HepG2 (cell line): ENCODE data around the gene ADGRL1. TPM values are rescaled to one million over a fixed set of nuclear protein-coding genes. Genes with fewer than 3 reads are reported as not detected.

Source experiments
- ETV5 ChIP-seq: IDR thresholded peaks from 2 replicates; pipeline ENCODE4 v1.6.1; 2018; ENCODE audit warnings: missing biosample characterization, missing genetic modification reagents, inconsistent platforms, borderline replicate concordance
- HNRNPK ChIP-seq: fragments of 200-400 bp; formaldehyde crosslinking; IDR thresholded peaks from 2 replicates; pipeline ENCODE4 v1.6.1; 2018; ENCODE audit warnings: low read length, low read depth, moderate library complexity, mild to moderate bottlenecking; ENCODE audit not compliant: poor library complexity, severe bottlenecking
- KLF6 ChIP-seq: IDR thresholded peaks from 2 replicates; pipeline ENCODE4 v1.8.0; 2016; ENCODE audit warnings: missing biosample characterization, missing genetic modification reagents
- MXD4 ChIP-seq: IDR thresholded peaks from 2 replicates; pipeline ENCODE4 v1.6.1; 2016; ENCODE audit warnings: mild to moderate bottlenecking, missing biosample characterization, missing genetic modification reagents
- NFE2 ChIP-seq: sonication (generic); formaldehyde crosslinking; IDR thresholded peaks from 2 replicates; pipeline ENCODE4 v1.4.0; 2020; ENCODE audit warnings: missing genetic modification reagents
- SSRP1 ChIP-seq: IDR thresholded peaks from 2 replicates; pipeline ENCODE4 v1.6.1; 2016; ENCODE audit warnings: control low read depth
- TOE1 ChIP-seq: sonication (generic); formaldehyde crosslinking; IDR thresholded peaks from 2 replicates; pipeline ENCODE4 v1.4.0; 2020; ENCODE audit warnings: mild to moderate bottlenecking, missing genetic modification reagents
- ZNF501 ChIP-seq: sonication (generic); formaldehyde crosslinking; IDR thresholded peaks from 2 replicates; pipeline ENCODE4 v1.5.1; 2020; ENCODE audit warnings: mild to moderate bottlenecking, moderate library complexity, missing genetic modification reagents
- polyA plus RNA-seq, 8 experiments: library from polyadenylated mRNA; depleted of rRNA in 3 of 8; stranded (reverse) in 7 of 8; unstranded in 1 of 8; fragments of >200 nt; fragmentation: Illumina TruSeq in 4 of 8; extraction: Trizol in 4 of 8; gene quantifications; 2 replicates each; pipeline versions ENCODE4 v1.2.1 to v1.2.3, GENCODE V29; 2011 to 2016; ENCODE audit warnings: low read depth in 4 of 8, missing spikeins in 1 of 8, mixed read lengths in 1 of 8; ENCODE audit not compliant: insufficient read depth in 1 of 8
- total RNA-seq, 5 experiments: library from RNA; depleted of rRNA; stranded (reverse); fragments of >200 nt; fragmentation: Illumina TruSeq; extraction: Trizol; gene quantifications; 2 replicates each; pipeline ENCODE4 v1.2.3, GENCODE V29; 2016; ENCODE audit warnings: low read depth in 1 of 5
- TF ChIP-seq, protein P1 (sequence below): sonication (generic); formaldehyde crosslinking; IDR thresholded peaks from 2 replicates; pipeline ENCODE4 v1.8.0; 2022; ENCODE audit warnings: mild to moderate bottlenecking, missing genetic modification reagents; ENCODE audit not compliant: insufficient replicate concordance
- TF ChIP-seq, protein P2 (sequence below): sonication (generic); formaldehyde crosslinking; IDR thresholded peaks from 2 replicates; pipeline ENCODE4 v1.5.1; 2020; ENCODE audit warnings: mild to moderate bottlenecking, missing genetic modification reagents, borderline replicate concordance
- TF ChIP-seq, protein P3 (sequence below): sonication (generic); formaldehyde crosslinking; IDR thresholded peaks from 2 replicates; pipeline ENCODE4 v1.5.0; 2020; ENCODE audit warnings: mild to moderate bottlenecking, missing genetic modification reagents, borderline replicate concordance
- TF ChIP-seq, protein P4 (sequence below): IDR thresholded peaks from 2 replicates; pipeline ENCODE4 v1.6.1; 2016; ENCODE audit warnings: mild to moderate bottlenecking
- TF ChIP-seq, protein P5 (sequence below): sonication (generic); formaldehyde crosslinking; IDR thresholded peaks from 2 replicates; pipeline ENCODE4 v1.8.0; 2022; ENCODE audit warnings: mild to moderate bottlenecking, missing genetic modification reagents
- TF ChIP-seq, protein P6 (sequence below): IDR thresholded peaks from 2 replicates; pipeline ENCODE4 v1.6.1; 2016; ENCODE audit warnings: mild to moderate bottlenecking, missing biosample characterization, missing genetic modification reagents

Gene ADGRL1
- total and polyA plus RNA-seq, 2 of the 13 experiments (the other 11 are each of a cell fraction or from before 2014, with no cell fraction given) = 0.49 to 1.7 TPM

DNA sequence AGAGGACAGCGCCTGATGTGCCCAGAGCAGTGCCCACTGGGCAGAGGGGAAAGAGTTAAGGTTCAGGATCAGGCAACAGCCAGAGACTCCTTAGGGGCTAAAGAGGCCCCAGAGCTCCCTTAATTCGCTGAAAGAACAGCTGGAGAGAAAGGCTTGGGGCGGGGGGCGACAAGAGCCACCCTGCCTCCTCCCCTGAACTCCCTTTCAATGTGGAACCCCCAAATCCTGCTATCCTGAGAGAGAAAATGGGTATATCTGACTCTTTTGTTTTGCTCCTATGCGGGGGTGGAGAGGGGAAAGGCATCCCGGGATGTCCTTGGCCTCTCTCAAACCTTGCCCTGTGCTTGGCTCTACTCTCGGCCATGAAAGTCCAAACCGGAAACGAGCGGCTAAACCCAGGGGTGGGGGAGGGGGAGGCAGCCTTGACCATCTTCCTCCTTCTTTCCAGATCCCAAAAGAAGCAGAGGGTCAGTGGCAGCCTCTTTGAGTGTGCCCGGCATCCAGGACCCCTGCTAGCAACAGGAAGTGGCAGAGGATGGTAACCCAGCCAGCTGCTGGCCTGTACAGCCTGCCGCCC is 93.1 kb downstream of the ADGRL1 start (continued):
- TF ChIP-seq, protein P1, sequence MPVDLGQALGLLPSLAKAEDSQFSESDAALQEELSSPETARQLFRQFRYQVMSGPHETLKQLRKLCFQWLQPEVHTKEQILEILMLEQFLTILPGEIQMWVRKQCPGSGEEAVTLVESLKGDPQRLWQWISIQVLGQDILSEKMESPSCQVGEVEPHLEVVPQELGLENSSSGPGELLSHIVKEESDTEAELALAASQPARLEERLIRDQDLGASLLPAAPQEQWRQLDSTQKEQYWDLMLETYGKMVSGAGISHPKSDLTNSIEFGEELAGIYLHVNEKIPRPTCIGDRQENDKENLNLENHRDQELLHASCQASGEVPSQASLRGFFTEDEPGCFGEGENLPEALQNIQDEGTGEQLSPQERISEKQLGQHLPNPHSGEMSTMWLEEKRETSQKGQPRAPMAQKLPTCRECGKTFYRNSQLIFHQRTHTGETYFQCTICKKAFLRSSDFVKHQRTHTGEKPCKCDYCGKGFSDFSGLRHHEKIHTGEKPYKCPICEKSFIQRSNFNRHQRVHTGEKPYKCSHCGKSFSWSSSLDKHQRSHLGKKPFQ = no peak
- TF ChIP-seq NFE2 (CRISPR knock-in tag) (no peak), SSRP1 (no peak), TOE1 (CRISPR knock-in tag) (no peak), ETV5 (CRISPR knock-in tag) (peak; percentile 86), MXD4 (CRISPR knock-in tag) (no peak), ZNF501 (CRISPR knock-in tag) (0 out of 2 replicates have a peak, but pooled peaks have one; percentile 13), KLF6 (CRISPR knock-in tag) (no peak), HNRNPK (no peak)
- TF ChIP-seq, protein P2, sequence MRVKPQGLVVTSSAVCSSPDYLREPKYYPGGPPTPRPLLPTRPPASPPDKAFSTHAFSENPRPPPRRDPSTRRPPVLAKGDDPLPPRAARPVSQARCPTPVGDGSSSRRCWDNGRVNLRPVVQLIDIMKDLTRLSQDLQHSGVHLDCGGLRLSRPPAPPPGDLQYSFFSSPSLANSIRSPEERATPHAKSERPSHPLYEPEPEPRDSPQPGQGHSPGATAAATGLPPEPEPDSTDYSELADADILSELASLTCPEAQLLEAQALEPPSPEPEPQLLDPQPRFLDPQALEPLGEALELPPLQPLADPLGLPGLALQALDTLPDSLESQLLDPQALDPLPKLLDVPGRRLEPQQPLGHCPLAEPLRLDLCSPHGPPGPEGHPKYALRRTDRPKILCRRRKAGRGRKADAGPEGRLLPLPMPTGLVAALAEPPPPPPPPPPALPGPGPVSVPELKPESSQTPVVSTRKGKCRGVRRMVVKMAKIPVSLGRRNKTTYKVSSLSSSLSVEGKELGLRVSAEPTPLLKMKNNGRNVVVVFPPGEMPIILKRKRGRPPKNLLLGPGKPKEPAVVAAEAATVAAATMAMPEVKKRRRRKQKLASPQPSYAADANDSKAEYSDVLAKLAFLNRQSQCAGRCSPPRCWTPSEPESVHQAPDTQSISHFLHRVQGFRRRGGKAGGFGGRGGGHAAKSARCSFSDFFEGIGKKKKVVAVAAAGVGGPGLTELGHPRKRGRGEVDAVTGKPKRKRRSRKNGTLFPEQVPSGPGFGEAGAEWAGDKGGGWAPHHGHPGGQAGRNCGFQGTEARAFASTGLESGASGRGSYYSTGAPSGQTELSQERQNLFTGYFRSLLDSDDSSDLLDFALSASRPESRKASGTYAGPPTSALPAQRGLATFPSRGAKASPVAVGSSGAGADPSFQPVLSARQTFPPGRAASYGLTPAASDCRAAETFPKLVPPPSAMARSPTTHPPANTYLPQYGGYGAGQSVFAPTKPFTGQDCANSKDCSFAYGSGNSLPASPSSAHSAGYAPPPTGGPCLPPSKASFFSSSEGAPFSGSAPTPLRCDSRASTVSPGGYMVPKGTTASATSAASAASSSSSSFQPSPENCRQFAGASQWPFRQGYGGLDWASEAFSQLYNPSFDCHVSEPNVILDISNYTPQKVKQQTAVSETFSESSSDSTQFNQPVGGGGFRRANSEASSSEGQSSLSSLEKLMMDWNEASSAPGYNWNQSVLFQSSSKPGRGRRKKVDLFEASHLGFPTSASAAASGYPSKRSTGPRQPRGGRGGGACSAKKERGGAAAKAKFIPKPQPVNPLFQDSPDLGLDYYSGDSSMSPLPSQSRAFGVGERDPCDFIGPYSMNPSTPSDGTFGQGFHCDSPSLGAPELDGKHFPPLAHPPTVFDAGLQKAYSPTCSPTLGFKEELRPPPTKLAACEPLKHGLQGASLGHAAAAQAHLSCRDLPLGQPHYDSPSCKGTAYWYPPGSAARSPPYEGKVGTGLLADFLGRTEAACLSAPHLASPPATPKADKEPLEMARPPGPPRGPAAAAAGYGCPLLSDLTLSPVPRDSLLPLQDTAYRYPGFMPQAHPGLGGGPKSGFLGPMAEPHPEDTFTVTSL (CRISPR knock-in tag) = no peak
- TF ChIP-seq, protein P3, sequence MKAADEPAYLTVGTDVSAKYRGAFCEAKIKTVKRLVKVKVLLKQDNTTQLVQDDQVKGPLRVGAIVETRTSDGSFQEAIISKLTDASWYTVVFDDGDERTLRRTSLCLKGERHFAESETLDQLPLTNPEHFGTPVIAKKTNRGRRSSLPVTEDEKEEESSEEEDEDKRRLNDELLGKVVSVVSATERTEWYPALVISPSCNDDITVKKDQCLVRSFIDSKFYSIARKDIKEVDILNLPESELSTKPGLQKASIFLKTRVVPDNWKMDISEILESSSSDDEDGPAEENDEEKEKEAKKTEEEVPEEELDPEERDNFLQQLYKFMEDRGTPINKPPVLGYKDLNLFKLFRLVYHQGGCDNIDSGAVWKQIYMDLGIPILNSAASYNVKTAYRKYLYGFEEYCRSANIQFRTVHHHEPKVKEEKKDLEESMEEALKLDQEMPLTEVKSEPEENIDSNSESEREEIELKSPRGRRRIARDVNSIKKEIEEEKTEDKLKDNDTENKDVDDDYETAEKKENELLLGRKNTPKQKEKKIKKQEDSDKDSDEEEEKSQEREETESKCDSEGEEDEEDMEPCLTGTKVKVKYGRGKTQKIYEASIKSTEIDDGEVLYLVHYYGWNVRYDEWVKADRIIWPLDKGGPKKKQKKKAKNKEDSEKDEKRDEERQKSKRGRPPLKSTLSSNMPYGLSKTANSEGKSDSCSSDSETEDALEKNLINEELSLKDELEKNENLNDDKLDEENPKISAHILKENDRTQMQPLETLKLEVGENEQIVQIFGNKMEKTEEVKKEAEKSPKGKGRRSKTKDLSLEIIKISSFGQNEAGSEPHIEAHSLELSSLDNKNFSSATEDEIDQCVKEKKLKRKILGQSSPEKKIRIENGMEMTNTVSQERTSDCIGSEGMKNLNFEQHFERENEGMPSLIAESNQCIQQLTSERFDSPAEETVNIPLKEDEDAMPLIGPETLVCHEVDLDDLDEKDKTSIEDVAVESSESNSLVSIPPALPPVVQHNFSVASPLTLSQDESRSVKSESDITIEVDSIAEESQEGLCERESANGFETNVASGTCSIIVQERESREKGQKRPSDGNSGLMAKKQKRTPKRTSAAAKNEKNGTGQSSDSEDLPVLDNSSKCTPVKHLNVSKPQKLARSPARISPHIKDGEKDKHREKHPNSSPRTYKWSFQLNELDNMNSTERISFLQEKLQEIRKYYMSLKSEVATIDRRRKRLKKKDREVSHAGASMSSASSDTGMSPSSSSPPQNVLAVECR = peak; percentile 31; the same call in 1 of the 2 replicates
- TF ChIP-seq, protein P4, sequence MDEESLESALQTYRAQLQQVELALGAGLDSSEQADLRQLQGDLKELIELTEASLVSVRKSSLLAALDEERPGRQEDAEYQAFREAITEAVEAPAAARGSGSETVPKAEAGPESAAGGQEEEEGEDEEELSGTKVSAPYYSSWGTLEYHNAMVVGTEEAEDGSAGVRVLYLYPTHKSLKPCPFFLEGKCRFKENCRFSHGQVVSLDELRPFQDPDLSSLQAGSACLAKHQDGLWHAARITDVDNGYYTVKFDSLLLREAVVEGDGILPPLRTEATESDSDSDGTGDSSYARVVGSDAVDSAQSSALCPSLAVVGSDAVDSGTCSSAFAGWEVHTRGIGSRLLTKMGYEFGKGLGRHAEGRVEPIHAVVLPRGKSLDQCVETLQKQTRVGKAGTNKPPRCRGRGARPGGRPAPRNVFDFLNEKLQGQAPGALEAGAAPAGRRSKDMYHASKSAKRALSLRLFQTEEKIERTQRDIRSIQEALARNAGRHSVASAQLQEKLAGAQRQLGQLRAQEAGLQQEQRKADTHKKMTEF (CRISPR knock-in tag) = no peak
- TF ChIP-seq, protein P5, sequence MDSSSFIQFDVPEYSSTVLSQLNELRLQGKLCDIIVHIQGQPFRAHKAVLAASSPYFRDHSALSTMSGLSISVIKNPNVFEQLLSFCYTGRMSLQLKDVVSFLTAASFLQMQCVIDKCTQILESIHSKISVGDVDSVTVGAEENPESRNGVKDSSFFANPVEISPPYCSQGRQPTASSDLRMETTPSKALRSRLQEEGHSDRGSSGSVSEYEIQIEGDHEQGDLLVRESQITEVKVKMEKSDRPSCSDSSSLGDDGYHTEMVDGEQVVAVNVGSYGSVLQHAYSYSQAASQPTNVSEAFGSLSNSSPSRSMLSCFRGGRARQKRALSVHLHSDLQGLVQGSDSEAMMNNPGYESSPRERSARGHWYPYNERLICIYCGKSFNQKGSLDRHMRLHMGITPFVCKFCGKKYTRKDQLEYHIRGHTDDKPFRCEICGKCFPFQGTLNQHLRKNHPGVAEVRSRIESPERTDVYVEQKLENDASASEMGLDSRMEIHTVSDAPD = no peak
- TF ChIP-seq, protein P6, sequence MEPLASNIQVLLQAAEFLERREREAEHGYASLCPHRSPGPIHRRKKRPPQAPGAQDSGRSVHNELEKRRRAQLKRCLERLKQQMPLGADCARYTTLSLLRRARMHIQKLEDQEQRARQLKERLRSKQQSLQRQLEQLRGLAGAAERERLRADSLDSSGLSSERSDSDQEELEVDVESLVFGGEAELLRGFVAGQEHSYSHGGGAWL (CRISPR knock-in tag) = peak; percentile 24; the same call in 1 of the 2 replicates
